Naive B cell (primary cell): Measurements from ENCODE around the gene NKIRAS1. TPM values are rescaled to one million over a fixed set of nuclear protein-coding genes. Genes with fewer than 3 reads are reported as not detected.
"Not testable (repeated sequence)": the region's sequence is repeated elsewhere in the genome, so short reads cannot be mapped to it uniquely, and the experiment has no call there.

Source experiments
- ATAC-seq, 2 donors: fragments of 150-1000 bp; cut with Tn5 transposase; 2 replicates each; pipeline ENCODE4 v1.10.0; 2021; ENCODE audit warnings: low read depth in 2 of 2, mild to moderate bottlenecking in 2 of 2, moderate library complexity in 2 of 2
- DNase-seq: peaks from one replicate; pipeline ENCODE4 v3.0.0; 2022
- H3K27ac Mint-ChIP-seq, 6 donors: one replicate each; pipeline ENCODE4 v1.8.0; 2020 to 2022; ENCODE audit warnings: mild to moderate bottlenecking in 6 of 6, mixed read lengths in 6 of 6, moderate library complexity in 5 of 6, inconsistent platforms in 2 of 6
- H3K27me3 Mint-ChIP-seq, 3 donors: one replicate each; pipeline ENCODE4 v1.8.0; 2021 to 2022; ENCODE audit warnings: mixed read lengths in 3 of 3, mild to moderate bottlenecking in 1 of 3
- H3K36me3 Mint-ChIP-seq, 2 donors: one replicate each; pipeline ENCODE4 v1.8.0; 2020 to 2022; ENCODE audit warnings: mixed read lengths in 2 of 2, inconsistent platforms in 1 of 2, mild to moderate bottlenecking in 1 of 2
- H3K4me1 Mint-ChIP-seq, 3 donors: one replicate each; pipeline ENCODE4 v1.8.0; 2020 to 2022; ENCODE audit warnings: mixed read lengths in 3 of 3, inconsistent platforms in 1 of 3, mild to moderate bottlenecking in 1 of 3, moderate library complexity in 1 of 3
- H3K4me3 Mint-ChIP-seq, 8 donors: one replicate each; pipeline ENCODE4 v1.8.0; 2020 to 2022; ENCODE audit warnings: mild to moderate bottlenecking in 8 of 8, mixed read lengths in 8 of 8, moderate library complexity in 8 of 8, inconsistent platforms in 2 of 8
- H3K9me3 Mint-ChIP-seq, 7 donors: one replicate each; pipeline ENCODE4 v1.8.0; 2020 to 2022; ENCODE audit warnings: mixed read lengths in 7 of 7, mild to moderate bottlenecking in 5 of 7, inconsistent platforms in 2 of 7, moderate library complexity in 1 of 7
- polyA plus RNA-seq, 6 donors: library from polyadenylated mRNA; unstranded; fragments of 300-500 nt; fragmentation: Illumina TruSeq; gene quantifications; one replicate each; pipeline ENCODE4 v1.2.3, GENCODE V29; 2021; ENCODE audit warnings: low read depth in 6 of 6

NKIRAS1 gene
- polyA plus RNA-seq, 6 donors from 2014 or later = 5.2 to 7.9 (median 6.2) TPM

- Mint-ChIP-seq H3K9me3 (no peaks in the 10 kb centered on the region), H3K4me3 (no peak overlapping the region), H3K27me3 (peaks cover 0 to 1% (median 0%) of the 10 kb centered on the region in 3 donors), H3K4me1 (peaks cover 0 to 2% (median under 1%) of the 10 kb centered on the region in 3 donors), H3K27ac (no peak overlapping the region), H3K36me3 (no peaks in the 10 kb centered on the region)
- DNase-seq (no peak), ATAC-seq (no peak)
These were observed 14.8 kb upstream of the NKIRAS1 start for GRCh38 chr3:23931597-23931996.

- H3K9me3 Mint-ChIP-seq = no peaks in the 10 kb centered on the region
- peaks cover 6 to 9% (median 7%) of the 10 kb centered on the region in 3 donors for H3K4me1 Mint-ChIP-seq
- DNase-seq = no peak
- no peak for ATAC-seq
- H3K4me3 Mint-ChIP-seq = no peak overlapping the region
- no peaks in the 10 kb centered on the region for H3K27me3 Mint-ChIP-seq
- no peaks in the 10 kb centered on the region for H3K36me3 Mint-ChIP-seq
- H3K27ac Mint-ChIP-seq = no peak overlapping the region
These were observed 11.7 kb upstream of the NKIRAS1 start for GRCh38 chr3:23928524-23928923.

GRCh38 chr3:23926736-23927135 lies 9.9 kb upstream of the NKIRAS1 start:
- DNase-seq (no peak), ATAC-seq (no peak)
- no peaks in the 10 kb centered on the region for H3K36me3 Mint-ChIP-seq
- H3K27ac Mint-ChIP-seq = peak overlapping the region in 1 of 6 donors; percentile 14
- peaks cover 6 to 10% (median 9%) of the 10 kb centered on the region in 3 donors for H3K4me1 Mint-ChIP-seq
- no peak overlapping the region for H3K4me3 Mint-ChIP-seq
- H3K27me3 Mint-ChIP-seq = no peaks in the 10 kb centered on the region
- H3K9me3 Mint-ChIP-seq = no peaks in the 10 kb centered on the region

GRCh38 chr3:23926246-23926645 lies 9.5 kb upstream of the NKIRAS1 start:
- no peak for DNase-seq
- Mint-ChIP-seq H3K27me3 (no peaks in the 10 kb centered on the region), H3K4me1 (peaks cover 6 to 10% (median 8%) of the 10 kb centered on the region in 3 donors), H3K4me3 (peak overlapping the region in 1 of 8 donors; percentile 23), H3K36me3 (no peaks in the 10 kb centered on the region), H3K27ac (peak overlapping the region in 1 of 6 donors; percentile 14), H3K9me3 (no peaks in the 10 kb centered on the region)
- no peak for ATAC-seq

- no peak for ATAC-seq
- Mint-ChIP-seq H3K27me3 (no peaks in the 10 kb centered on the region), H3K9me3 (no peaks in the 10 kb centered on the region), H3K4me3 (no peak overlapping the region), H3K27ac (peak overlapping the region in 1 of 6 donors; percentile 66), H3K36me3 (peaks cover 0 to 14% of the 10 kb centered on the region in 2 donors), H3K4me1 (peaks cover 19 to 30% (median 20%) of the 10 kb centered on the region in 3 donors)
- DNase-seq = no peak
These were observed 7.0 kb upstream of the NKIRAS1 start for GRCh38 chr3:23923786-23924185.

- H3K36me3 Mint-ChIP-seq = peaks cover 0 to 27% of the 10 kb centered on the region in 2 donors
- peak overlapping the region in 3 of 8 donors; percentile 8 to 65 (median 21) for H3K4me3 Mint-ChIP-seq
- peaks cover 28 to 51% (median 37%) of the 10 kb centered on the region in 3 donors for H3K4me1 Mint-ChIP-seq
- H3K27ac Mint-ChIP-seq = peak overlapping the region; percentile 32 to 94 (median 57)
- no peaks in the 10 kb centered on the region for H3K27me3 Mint-ChIP-seq
- no peaks in the 10 kb centered on the region for H3K9me3 Mint-ChIP-seq
- ATAC-seq = no peak
- no peak for DNase-seq
These were observed 4.3 kb upstream of the NKIRAS1 start for GRCh38 chr3:23921052-23921511.

GRCh38 chr3:23920151-23920655 lies 3.4 kb upstream of the NKIRAS1 start:
- peak overlapping the region in 4 of 8 donors; percentile 6 to 100 (median 76) for H3K4me3 Mint-ChIP-seq
- peaks cover 34 to 59% (median 45%) of the 10 kb centered on the region in 3 donors for H3K4me1 Mint-ChIP-seq

GRCh38 chr3:23919628-23920027 lies 2.8 kb upstream of the NKIRAS1 start:
- Mint-ChIP-seq H3K4me1 (peaks cover 34 to 61% (median 45%) of the 10 kb centered on the region in 3 donors), H3K27ac (peak overlapping the region in 5 of 6 donors; percentile 34 to 98 (median 50)), H3K36me3 (peaks cover 0 to 27% of the 10 kb centered on the region in 2 donors), H3K4me3 (peak overlapping the region in 6 of 8 donors; percentile 53 to 100 (median 96)), H3K9me3 (no peaks in the 10 kb centered on the region), H3K27me3 (no peaks in the 10 kb centered on the region)
- ATAC-seq = no peak
- DNase-seq = peak; percentile 36

More at GRCh38 chr3:23920151-23920655, 3.4 kb upstream of the NKIRAS1 start:
- no peaks in the 10 kb centered on the region for H3K9me3 Mint-ChIP-seq
- no peaks in the 10 kb centered on the region for H3K27me3 Mint-ChIP-seq
- ATAC-seq = no peak
- peak overlapping the region in 5 of 6 donors; percentile 39 to 69 (median 50) for H3K27ac Mint-ChIP-seq
- DNase-seq = no peak
- peaks cover 0 to 27% of the 10 kb centered on the region in 2 donors for H3K36me3 Mint-ChIP-seq

GRCh38 chr3:23918331-23918730 lies 1.5 kb upstream of the NKIRAS1 start:
- DNase-seq, H3K27me3 Mint-ChIP-seq, ATAC-seq, H3K9me3 Mint-ChIP-seq: not testable (repeated sequence)
- peak overlapping the region; percentile 92 to 100 (median 99) for H3K4me3 Mint-ChIP-seq
- H3K27ac Mint-ChIP-seq = peak overlapping the region in 5 of 6 donors; percentile 96 to 99 (median 98)
- H3K4me1 Mint-ChIP-seq = peaks cover 28 to 64% (median 45%) of the 10 kb centered on the region in 3 donors
- H3K36me3 Mint-ChIP-seq = peaks cover 0 to 27% of the 10 kb centered on the region in 2 donors

GRCh38 chr3:23917679-23918303 lies 1.0 kb upstream of the NKIRAS1 start:
- H3K4me3 Mint-ChIP-seq = peak overlapping the region; percentile 92 to 100 (median 99)
- not testable (repeated sequence) for H3K9me3 Mint-ChIP-seq, DNase-seq, ATAC-seq, H3K27me3 Mint-ChIP-seq
- H3K36me3 Mint-ChIP-seq = peaks cover 0 to 27% of the 10 kb centered on the region in 2 donors
- peaks cover 28 to 62% (median 45%) of the 10 kb centered on the region in 3 donors for H3K4me1 Mint-ChIP-seq
- peak overlapping the region; percentile 96 to 99 (median 98) for H3K27ac Mint-ChIP-seq

GRCh38 chr3:23916152-23916885 lies 471 bp downstream of the NKIRAS1 start:
- Mint-ChIP-seq H3K4me3 (peak overlapping the region; percentile 92 to 100 (median 99)), H3K27ac (peak overlapping the region; percentile 96 to 99 (median 98)), H3K27me3 (no peaks in the 10 kb centered on the region), H3K4me1 (peaks cover 28 to 62% (median 45%) of the 10 kb centered on the region in 3 donors), H3K36me3 (peaks cover 0 to 27% of the 10 kb centered on the region in 2 donors), H3K9me3 (no peaks in the 10 kb centered on the region)
- ATAC-seq (peak; percentile 29), DNase-seq (no peak)

GRCh38 chr3:23915537-23916108 lies 1.2 kb downstream of the NKIRAS1 start:
- Mint-ChIP-seq H3K9me3 (no peaks in the 10 kb centered on the region), H3K27ac (peak overlapping the region in 5 of 6 donors; percentile 30 to 96 (median 67)), H3K27me3 (no peaks in the 10 kb centered on the region), H3K4me3 (peak overlapping the region; percentile 55 to 100 (median 99)), H3K36me3 (peaks cover 3 to 26% of the 10 kb centered on the region in 2 donors), H3K4me1 (peaks cover 29 to 57% (median 45%) of the 10 kb centered on the region in 3 donors)
- no peak for ATAC-seq
- no peak for DNase-seq
